CD14-positive monocyte (primary cell): ENCODE results near the gene ATXN7L1. TPM values are rescaled to one million over a fixed set of nuclear protein-coding genes. Genes with fewer than 3 reads are reported as not detected.

ENCODE experiments used
- DNase-seq, 3 donors: peaks; one replicate each; pipeline ENCODE4 v3.0.0-alpha.2; 2011 to 2022
- H2AFZ ChIP-seq: 2 replicates; pipeline ENCODE4 v1.6.0; 2012; ENCODE audit warnings: mild to moderate bottlenecking, low read depth, low read length, inconsistent platforms; ENCODE audit not compliant: insufficient read depth, poor library complexity, severe bottlenecking
- H3K27ac ChIP-seq, 2 donors: 1 replicate in 1 of 2; 2 replicates in 1 of 2; pipeline ENCODE4 v1.5.1; 2012 to 2013; ENCODE audit warnings: low read length in 2 of 2, control low read depth in 1 of 2, inconsistent platforms in 1 of 2, low read depth in 1 of 2, mild to moderate bottlenecking in 1 of 2
- H3K27me3 ChIP-seq, 2 donors: one replicate each; pipeline versions ENCODE4 v1.6.0 to v1.6.1; 2011 to 2013; ENCODE audit warnings: low read length in 2 of 2; ENCODE audit not compliant: control insufficient read depth in 2 of 2, insufficient read depth in 2 of 2
- H3K36me3 ChIP-seq, 2 donors: replicated peaks in 1 of 2; 1 replicate in 1 of 2; 2 replicates in 1 of 2; pipeline versions ENCODE4 v1.5.1 to v1.6.1; 2012 to 2013; ENCODE audit warnings: low read length in 2 of 2, control low read depth in 1 of 2, inconsistent platforms in 1 of 2, mild to moderate bottlenecking in 1 of 2; ENCODE audit not compliant: insufficient read depth in 2 of 2, control insufficient read depth in 1 of 2
- H3K4me1 ChIP-seq, 2 donors: 1 replicate in 1 of 2; 2 replicates in 1 of 2; pipeline versions ENCODE4 v1.5.1 to v1.6.1; 2012 to 2013; ENCODE audit warnings: low read length in 2 of 2, control low read depth in 1 of 2, inconsistent platforms in 1 of 2, mild to moderate bottlenecking in 1 of 2, moderate library complexity in 1 of 2; ENCODE audit not compliant: insufficient read depth in 2 of 2, control insufficient read depth in 1 of 2
- H3K4me2 ChIP-seq: replicated peaks from 2 replicates; pipeline ENCODE3; 2012; ENCODE audit warnings: low read length, moderate library complexity, mild to moderate bottlenecking; ENCODE audit not compliant: poor library complexity, severe bottlenecking; ENCODE audit errors: extremely low read depth
- H3K4me3 ChIP-seq, 3 experiments: fragments of 200-600 bp in 1 of 3; sonication (generic) in 1 of 3; replicated peaks in 1 of 3; 1 replicate in 2 of 3; 2 replicates in 1 of 3; pipeline ENCODE4 v1.5.1; 2011 to 2013; ENCODE audit warnings: low read length in 3 of 3, mild to moderate bottlenecking in 3 of 3, control low read depth in 2 of 3, low read depth in 2 of 3, inconsistent platforms in 1 of 3, moderate library complexity in 1 of 3
- H3K79me2 ChIP-seq: 2 replicates; pipeline ENCODE4 v1.6.0; 2012; ENCODE audit warnings: mild to moderate bottlenecking, control low read depth, inconsistent platforms, low read length, moderate library complexity; ENCODE audit not compliant: insufficient read depth
- H3K9ac ChIP-seq: 2 replicates; pipeline ENCODE4 v1.6.0; 2017; ENCODE audit warnings: low read length, mild to moderate bottlenecking; ENCODE audit not compliant: insufficient read depth, poor library complexity, severe bottlenecking
- H3K9me3 ChIP-seq, 2 donors: replicated peaks in 1 of 2; 1 replicate in 1 of 2; 2 replicates in 1 of 2; pipeline versions ENCODE4 v1.5.1 to v1.6.1; 2012 to 2013; ENCODE audit warnings: low read length in 2 of 2, control low read depth in 1 of 2; ENCODE audit not compliant: control insufficient read depth in 1 of 2, insufficient read depth in 1 of 2
- H4K20me1 ChIP-seq: 2 replicates; pipeline ENCODE4 v1.6.0; 2012; ENCODE audit warnings: mild to moderate bottlenecking, low read length, control low read depth, moderate library complexity; ENCODE audit not compliant: insufficient read depth
- H3K27ac Mint-ChIP-seq, 7 donors: one replicate each; pipeline ENCODE4 v1.8.0; 2020; ENCODE audit warnings: mild to moderate bottlenecking in 7 of 7, mixed read lengths in 7 of 7, moderate library complexity in 6 of 7, inconsistent platforms in 2 of 7
- H3K27me3 Mint-ChIP-seq, 3 donors: one replicate each; pipeline ENCODE4 v1.8.0; 2021 to 2022; ENCODE audit warnings: low read depth in 3 of 3, mild to moderate bottlenecking in 3 of 3, mixed read lengths in 3 of 3, moderate library complexity in 3 of 3, inconsistent platforms in 1 of 3
- H3K36me3 Mint-ChIP-seq, 2 donors: one replicate each; pipeline ENCODE4 v1.8.0; 2020; ENCODE audit warnings: mixed read lengths in 2 of 2, inconsistent platforms in 1 of 2, mild to moderate bottlenecking in 1 of 2
- H3K4me1 Mint-ChIP-seq: one replicate; pipeline ENCODE4 v1.8.0; 2020; ENCODE audit warnings: mild to moderate bottlenecking, mixed read lengths
- H3K4me3 Mint-ChIP-seq, 2 donors: one replicate each; pipeline ENCODE4 v1.8.0; 2020; ENCODE audit warnings: mild to moderate bottlenecking in 2 of 2, mixed read lengths in 2 of 2, moderate library complexity in 1 of 2
- H3K9me3 Mint-ChIP-seq, 7 donors: one replicate each; pipeline ENCODE4 v1.8.0; 2020 to 2022; ENCODE audit warnings: mixed read lengths in 7 of 7, mild to moderate bottlenecking in 6 of 7, moderate library complexity in 6 of 7, inconsistent platforms in 2 of 7
- CTCF ChIP-seq: fragments of 200-600 bp; IDR thresholded peaks from one replicate; pipeline ENCODE4 v1.8.0; 2022; ENCODE audit warnings: antibody characterized with exemption, mild to moderate bottlenecking
- WGBS: methylation state at CpG from one replicate; pipeline ENCODE4 v1.1.5; 2013; ENCODE audit warnings: missing lambda C conversion rate; ENCODE audit not compliant: insufficient coverage; 5-methylcytosine and 5-hydroxymethylcytosine counted together
- intact Hi-C, 2 donors: fragments of 100-400 bp; cut with micrococcal nuclease; formaldehyde crosslinking; loops; one replicate each; pipeline versions ENCODE4 v1.15.0 to v1.15.1; 2023
- polyA plus RNA-seq, 3 donors: library from polyadenylated mRNA; depleted of rRNA in 1 of 3; unstranded in 2 of 3; stranded (reverse) in 1 of 3; fragments of 300-500 nt in 2 of 3; fragments of >200 nt in 1 of 3; fragmentation: Illumina TruSeq in 2 of 3; gene quantifications; 1 replicate in 2 of 3; 2 replicates in 1 of 3; pipeline ENCODE4 v1.2.3, GENCODE V29; 2012 to 2021

ATXN7L1 gene
- polyA plus RNA-seq, 3 donors: 4.5 to 12.2 (median 11.2) TPM

- Histone ChIP-seq H3K9me3 (no peaks in the 10 kb centered on the region), H3K36me3 (no peaks in the 10 kb centered on the region), H3K27me3 (no peaks in the 10 kb centered on the region), H3K4me1 (peaks cover 10 to 22% of the 10 kb centered on the region in 2 donors), H4K20me1 (no peaks in the 10 kb centered on the region), H3K4me3 (no peak overlapping the region), H2AFZ (no peak overlapping the region), H3K27ac (no peak overlapping the region), H3K9ac (no peak overlapping the region), H3K4me2 (no peak overlapping the region), H3K79me2 (no peaks in the 10 kb centered on the region)
- intact Hi-C loops: loop anchor here in 1 of 2 donors (10.0 kb wide), 1 partner anchor 186 kb away; the partner anchor contains the start of gene ATXN7L1
- peaks cover 29% of the 10 kb centered on the region for H3K4me1 Mint-ChIP-seq
- peak overlapping the region in 2 of 7 donors; percentile 53 to 74 for H3K27ac Mint-ChIP-seq
- no peak for DNase-seq
- peaks cover 4 to 6% of the 10 kb centered on the region in 2 donors for H3K36me3 Mint-ChIP-seq
- H3K4me3 Mint-ChIP-seq: no peak overlapping the region
- H3K27me3 Mint-ChIP-seq: peaks cover 0 to 2% (median 1%) of the 10 kb centered on the region in 3 donors
- TF ChIP-seq CTCF: no peak
- peaks cover 0 to 4% (median 0%) of the 10 kb centered on the region in 7 donors for H3K9me3 Mint-ChIP-seq
- WGBS: 81% methylated on average over 12 of the region's 13 CpGs
Observed at GRCh38 chr7:105689067-105689819, 187.2 kb downstream of the ATXN7L1 start.

- H3K9me3 ChIP-seq: no peaks in the 10 kb centered on the region
- no peak for TF ChIP-seq CTCF
- peaks cover 0 to 1% (median 0%) of the 10 kb centered on the region in 3 donors for H3K27me3 Mint-ChIP-seq
- H3K4me3 Mint-ChIP-seq: no peak overlapping the region
- no peak overlapping the region for H3K4me3 ChIP-seq
- H3K9me3 Mint-ChIP-seq: peaks cover 0 to 4% (median 0%) of the 10 kb centered on the region in 7 donors
- H2AFZ ChIP-seq: no peak overlapping the region
- no peaks in the 10 kb centered on the region for H3K36me3 ChIP-seq
- WGBS: 86% methylated on average over 1 of the region's 5 CpGs
- DNase-seq: no peak
- H3K9ac ChIP-seq: no peak overlapping the region
- peaks cover 2% of the 10 kb centered on the region for H3K79me2 ChIP-seq
- H3K27ac Mint-ChIP-seq: no peak overlapping the region
- H3K4me2 ChIP-seq: no peak overlapping the region
- no peaks in the 10 kb centered on the region for H4K20me1 ChIP-seq
- peaks cover 30% of the 10 kb centered on the region for H3K4me1 Mint-ChIP-seq
- intact Hi-C loops: loop anchor here in 1 of 2 donors (10.0 kb wide), 1 partner anchor 186 kb away; the partner anchor contains the start of gene ATXN7L1
- H3K4me1 ChIP-seq: peaks cover 10 to 18% of the 10 kb centered on the region in 2 donors
- no peaks in the 10 kb centered on the region for H3K27me3 ChIP-seq
- peaks cover 2 to 6% of the 10 kb centered on the region in 2 donors for H3K36me3 Mint-ChIP-seq
- H3K27ac ChIP-seq: no peak overlapping the region
Observed at GRCh38 chr7:105688617-105689016, 187.8 kb downstream of the ATXN7L1 start.
